H1 (cell line): Measurements from ENCODE around the gene RCAN3. TPM values are rescaled to one million over a fixed set of nuclear protein-coding genes. Genes with fewer than 3 reads are reported as not detected.

ENCODE experiments used
- CBX8 ChIP-seq: fragments of 300-800, 300-1000 bp; sonication (generic); IDR thresholded peaks from 2 replicates; pipeline ENCODE4 v1.7.1; 2016; ENCODE audit warnings: low read depth, low read length, borderline replicate concordance
- CHD7 ChIP-seq: fragments of 300-600 bp; sonication (generic); IDR thresholded peaks from 2 replicates; pipeline ENCODE4 v1.7.1; 2012; ENCODE audit warnings: low read length, moderate library complexity, mild to moderate bottlenecking, inconsistent platforms; ENCODE audit not compliant: insufficient replicate concordance
- EGR1 ChIP-seq: IDR thresholded peaks from 2 replicates; pipeline ENCODE4 v1.6.1; 2011; ENCODE audit warnings: low read depth, low read length, borderline replicate concordance
- HDAC6 ChIP-seq: IDR thresholded peaks from one replicate; pipeline ENCODE4 v1.7.1; 2012; ENCODE audit warnings: low read depth, mild to moderate bottlenecking, inconsistent platforms, low read length, moderate library complexity
- MAX ChIP-seq: IDR thresholded peaks from 2 replicates; pipeline ENCODE4 v1.6.1; 2012; ENCODE audit warnings: inconsistent platforms
- SP2 ChIP-seq: IDR thresholded peaks from 2 replicates; pipeline ENCODE4 v1.6.1; 2012; ENCODE audit warnings: mild to moderate bottlenecking, low read length, inconsistent platforms
- TCF12 ChIP-seq: IDR thresholded peaks from 2 replicates; pipeline ENCODE4 v1.6.1; 2011; ENCODE audit warnings: low read depth, mild to moderate bottlenecking, low read length
- polyA plus RNA-seq, 7 experiments: library from polyadenylated mRNA; depleted of rRNA in 3 of 7; stranded (reverse) in 5 of 7; unstranded in 2 of 7; fragments of >200 nt in 5 of 7; fragments of 200-250 nt in 2 of 7; gene quantifications; 1 replicate in 5 of 7; 2 replicates in 1 of 7; 4 replicates in 1 of 7; pipeline versions ENCODE4 v1.2.1 to v1.2.3, GENCODE V29; 2011 to 2013; ENCODE audit warnings: missing spikeins in 2 of 7, mixed read lengths in 2 of 7
- total RNA-seq: library from RNA; stranded (reverse); fragmentation: NEBNext Ultra II Directional; extraction: Animal tissue kit (Norgen Biotek cat#: 25700); gene quantifications from 2 replicates; pipeline ENCODE4 v1.2.1, GENCODE V29; 2021

The RCAN3 gene
- total and polyA plus RNA-seq, 2 of the 8 experiments (the other 6 are each of a cell fraction or from before 2014, with no cell fraction given): 5.6 to 16.6 TPM

- TF ChIP-seq CHD7: no peak
- TF ChIP-seq HDAC6: no peak
- no peak for TF ChIP-seq MAX
- no peak for TF ChIP-seq SP2
- TF ChIP-seq EGR1: no peak
- TF ChIP-seq CBX8: no peak
- no peak for TF ChIP-seq TCF12
Observed at GRCh38 chr1:24536391-24536840, 33.8 kb downstream of the RCAN3 start (continued).
